ENCODE results near the gene ATF6B.
"Not testable (repeated sequence)": the region's sequence is repeated elsewhere in the genome, so short reads cannot be mapped to it uniquely, and the experiment has no call there.

The ATF6B gene

GRCh38 chr6:32153564-32154513 lies 25.8 kb upstream of the ATF6B start, which contains the start of gene PPT2:
Gene PPT2, plus strand, starts transcription at chr6:32154141. Its CDS starts 454 bp downstream, at chr6:32154595.
- DNase-seq: peak; percentile 93

GRCh38 chr6:32152769-32153563 lies 24.9 kb upstream of the ATF6B start:
- no peak for DNase-seq

- peak; percentile 61 for DNase-seq
Observed at GRCh38 chr6:32151863-32152768, 24.1 kb upstream of the ATF6B start, which contains the start of gene PRRT1. Gene PRRT1, minus strand, starts transcription at chr6:32151939. Its CDS starts 112 bp downstream, at chr6:32151827.

GRCh38 chr6:32151181-32151862 lies 23.3 kb upstream of the ATF6B start:
- DNase-seq: no peak

GRCh38 chr6:32149932-32150870 lies 22.2 kb upstream of the ATF6B start:
- no peak for DNase-seq

GRCh38 chr6:32149092-32149755 lies 21.2 kb upstream of the ATF6B start:
- no peak for DNase-seq

- DNase-seq: peak; percentile 89
Observed at GRCh38 chr6:32148289-32149091, 20.4 kb upstream of the ATF6B start.

- DNase-seq: no peak
Observed at GRCh38 chr6:32147401-32148132, 19.5 kb upstream of the ATF6B start.

- no peak for DNase-seq
Observed at GRCh38 chr6:32146687-32147086, 18.6 kb upstream of the ATF6B start.

GRCh38 chr6:32146287-32146686 lies 18.2 kb upstream of the ATF6B start:
- DNase-seq: no peak

- DNase-seq: not testable (repeated sequence)
Observed at GRCh38 chr6:32144238-32144637, 16.2 kb upstream of the ATF6B start.

GRCh38 chr6:32140420-32141046 lies 12.5 kb upstream of the ATF6B start:
- no peak for DNase-seq

- no peak for DNase-seq
Observed at GRCh38 chr6:32139590-32139989, 11.5 kb upstream of the ATF6B start.

GRCh38 chr6:32137454-32137853 lies 9.4 kb upstream of the ATF6B start:
- DNase-seq: no peak

GRCh38 chr6:32133786-32134185 lies 5.7 kb upstream of the ATF6B start:
- no peak for DNase-seq

GRCh38 chr6:32132110-32132509 lies 4.1 kb upstream of the ATF6B start:
- no peak for DNase-seq

- no peak for DNase-seq
Observed at GRCh38 chr6:32131439-32131948, 3.4 kb upstream of the ATF6B start.

Measured in activated CD8-positive, alpha-beta memory T cell treated with anti-CD3 and anti-CD28 coated beads for 24 hours (primary cell).